OCI-LY7 (cell line): ENCODE results near the gene HYI. TPM values are rescaled to one million over a fixed set of nuclear protein-coding genes. Genes with fewer than 3 reads are reported as not detected.

Source experiments
- BruUV-seq: library from RNA; stranded (reverse); fragments of 400-500 nt; replicated peaks from 2 replicates; lab custom pipeline; 2021; lab: Mats Ljungman, UMichigan
- CTCF ChIA-PET: fragments of 300-600 bp; sonication (Branson Sonifier 250); formaldehyde crosslinking; loops from one replicate; lab custom pipeline; 2022; ENCODE audit warnings: antibody characterized with exemption; ENCODE audit not compliant: unreplicated experiment; lab: Charles Lee
- POLR2A ChIA-PET: fragments of 300-600 bp; sonication (Branson Sonifier 250); formaldehyde crosslinking; loops from one replicate; lab custom pipeline; 2022; ENCODE audit warnings: antibody characterized with exemption; lab: Charles Lee
- DNase-seq: peaks from one replicate; pipeline ENCODE4 v3.0.0-alpha.2; 2015; ENCODE audit warnings: low spot score
- H2AFZ ChIP-seq: fragments of 200-600 bp; sonication (generic), shearing (Covaris generic); 2 replicates; pipeline ENCODE4 v1.6.1; 2014; ENCODE audit warnings: mild to moderate bottlenecking, antibody characterized with exemption, low read length, moderate library complexity
- H3K27ac ChIP-seq: fragments of 200-600 bp; sonication (generic); 2 replicates; pipeline ENCODE4 v1.5.1; 2014; ENCODE audit warnings: mixed run types, low read depth, mild to moderate bottlenecking, moderate library complexity, low read length, inconsistent platforms; ENCODE audit not compliant: poor library complexity, severe bottlenecking
- H3K36me3 ChIP-seq: fragments of 200-600 bp; sonication (generic); 2 replicates; pipeline ENCODE4 v1.6.1; 2014; ENCODE audit warnings: mild to moderate bottlenecking, antibody characterized with exemption, low read length, moderate library complexity, mixed read lengths; ENCODE audit not compliant: insufficient read depth
- H3K4me1 ChIP-seq: fragments of 200-600 bp; sonication (generic); 2 replicates; pipeline ENCODE4 v1.5.1; 2014; ENCODE audit warnings: mild to moderate bottlenecking, low read length; ENCODE audit not compliant: insufficient read depth, poor library complexity, severe bottlenecking
- H3K4me2 ChIP-seq: fragments of 200-600 bp; sonication (generic); 2 replicates; pipeline ENCODE4 v1.6.1; 2014; ENCODE audit warnings: mild to moderate bottlenecking, low read length
- H3K4me3 ChIP-seq: fragments of 200-600 bp; sonication (generic); 2 replicates; pipeline ENCODE4 v1.5.1; 2014; ENCODE audit warnings: mild to moderate bottlenecking, low read depth, low read length; ENCODE audit not compliant: poor library complexity, severe bottlenecking
- H3K79me2 ChIP-seq: fragments of 200-600 bp; sonication (generic); 2 replicates; pipeline ENCODE4 v1.6.1; 2016; ENCODE audit warnings: low read depth, mild to moderate bottlenecking, low read length, moderate library complexity, mixed read lengths; ENCODE audit not compliant: insufficient read depth
- H3K9me2 ChIP-seq: fragments of 200-600 bp; sonication (generic); 2 replicates; pipeline ENCODE4 v1.6.1; 2016; ENCODE audit warnings: mild to moderate bottlenecking, low read length, mixed read lengths; ENCODE audit not compliant: insufficient read depth
- H3K9me3 ChIP-seq: fragments of 200-600 bp; sonication (generic); 2 replicates; pipeline ENCODE4 v1.6.1; 2014; ENCODE audit warnings: mild to moderate bottlenecking, mixed run types, low read length, mixed read lengths
- H4K20me1 ChIP-seq: fragments of 200-600 bp; sonication (generic); 2 replicates; pipeline ENCODE4 v1.6.1; 2014; ENCODE audit warnings: mild to moderate bottlenecking, antibody characterized with exemption, low read length, moderate library complexity, mixed read lengths; ENCODE audit not compliant: insufficient read depth
- CTCF ChIP-seq: fragments of 200-600 bp; sonication (generic); conservative IDR thresholded peaks from 2 replicates; pipeline ENCODE4 v1.5.1; 2014; ENCODE audit warnings: mild to moderate bottlenecking, antibody characterized with exemption, low read length, moderate library complexity, mixed read lengths
- EZH2phosphoT487 ChIP-seq: fragments of 200-600 bp; sonication (generic); IDR thresholded peaks from 2 replicates; pipeline ENCODE4 v1.6.1; 2018; ENCODE audit warnings: low read depth, borderline replicate concordance, mild to moderate bottlenecking, mixed run types, antibody characterized with exemption, low read length, moderate library complexity, mixed read lengths
- intact Hi-C: fragments of 100-400 bp; cut with micrococcal nuclease; formaldehyde crosslinking; loops from one replicate; pipeline ENCODE4 v1.10.0; 2022; ENCODE audit not compliant: unreplicated experiment
- total RNA-seq, 2 experiments: library from RNA; depleted of rRNA in 1 of 2; stranded (reverse); fragments of >200 nt in 1 of 2; shearing (Covaris generic) in 1 of 2; gene quantifications; 2 replicates each; pipeline ENCODE4 v1.2.3, GENCODE V29; 2014 to 2022

Gene HYI
- total RNA-seq, 2 experiments from 2014 or later = not detected

GRCh38 chr1:43491061-43491460, 37.3 kb upstream of the HYI start:
- CTCF ChIA-PET = no interaction called here
- no peaks in the 10 kb centered on the region for H3K79me2 ChIP-seq
- H4K20me1 ChIP-seq = no peaks in the 10 kb centered on the region
- no peak overlapping the region for H3K4me3 ChIP-seq
- no peak overlapping the region for H2AFZ ChIP-seq
- TF ChIP-seq EZH2phosphoT487 (no peak), CTCF (no peak)
- no peaks in the 10 kb centered on the region for H3K9me2 ChIP-seq
- intact Hi-C loops = no loop called here
- POLR2A ChIA-PET = interaction anchor here (1.0 kb wide), 1 partner anchor 30 kb away, joined by 3 read pairs; no protein-coding TSS in a partner anchor
- H3K4me1 ChIP-seq = no peaks in the 10 kb centered on the region
- H3K27ac ChIP-seq = no peak overlapping the region
- H3K9me3 ChIP-seq = peaks cover 13% of the 10 kb centered on the region
- no peaks in the 10 kb centered on the region for H3K36me3 ChIP-seq
- no peak for DNase-seq
- no peak overlapping the region for H3K4me2 ChIP-seq
- BruUV-seq = no TSS peak

DNA sequence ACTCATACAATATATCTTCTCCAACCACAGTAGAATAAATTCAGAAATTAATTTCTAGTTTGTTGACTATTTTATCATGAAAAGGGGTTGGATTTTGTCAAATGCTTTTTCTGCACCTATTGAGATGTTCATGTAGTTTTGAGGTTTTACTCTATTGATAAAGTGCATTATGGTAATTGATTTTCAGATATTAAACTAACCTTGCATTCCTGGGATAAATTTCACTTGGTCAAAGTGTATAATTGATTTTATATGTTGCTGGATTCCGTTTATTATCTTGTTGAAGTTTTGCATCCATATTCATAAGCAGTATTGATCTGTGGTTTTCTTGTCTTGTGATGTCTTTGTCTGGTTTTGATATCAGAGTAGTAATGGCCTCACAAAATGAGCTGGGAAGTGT, 34.4 kb upstream of the HYI start:
- Histone ChIP-seq H2AFZ (no peak overlapping the region), H3K9me3 (peaks cover 13% of the 10 kb centered on the region), H3K4me1 (no peaks in the 10 kb centered on the region), H4K20me1 (no peaks in the 10 kb centered on the region), H3K79me2 (no peaks in the 10 kb centered on the region), H3K36me3 (no peaks in the 10 kb centered on the region), H3K27ac (no peak overlapping the region), H3K9me2 (no peaks in the 10 kb centered on the region), H3K4me2 (no peak overlapping the region), H3K4me3 (no peak overlapping the region)
- TF ChIP-seq CTCF = no peak
- no peak for TF ChIP-seq EZH2phosphoT487
- CTCF ChIA-PET = no interaction called here
- no TSS peak for BruUV-seq
- DNase-seq = no peak
- intact Hi-C loops = no loop called here
- POLR2A ChIA-PET = no interaction called here

GRCh38 chr1:43484367-43484766, 30.6 kb upstream of the HYI start:
- DNase-seq = no peak
- no peaks in the 10 kb centered on the region for H3K9me2 ChIP-seq
- intact Hi-C loops = no loop called here
- H2AFZ ChIP-seq = no peak overlapping the region
- H3K9me3 ChIP-seq = peaks cover 13% of the 10 kb centered on the region
- POLR2A ChIA-PET = no interaction called here
- no peaks in the 10 kb centered on the region for H3K36me3 ChIP-seq
- TF ChIP-seq EZH2phosphoT487 (no peak), CTCF (no peak)
- no TSS peak for BruUV-seq
- H3K4me2 ChIP-seq = no peak overlapping the region
- H3K4me3 ChIP-seq = no peak overlapping the region
- no peaks in the 10 kb centered on the region for H3K4me1 ChIP-seq
- no peaks in the 10 kb centered on the region for H4K20me1 ChIP-seq
- H3K27ac ChIP-seq = no peak overlapping the region
- CTCF ChIA-PET = no interaction called here
- no peaks in the 10 kb centered on the region for H3K79me2 ChIP-seq
